CD14-positive monocyte (primary cell): ENCODE results near the gene DCDC2B. TPM values are rescaled to one million over a fixed set of nuclear protein-coding genes. Genes with fewer than 3 reads are reported as not detected.

Experiments used
- DNase-seq, 3 donors: peaks; one replicate each; pipeline ENCODE4 v3.0.0-alpha.2; 2011 to 2022
- H2AFZ ChIP-seq: 2 replicates; pipeline ENCODE4 v1.6.0; 2012; ENCODE audit warnings: mild to moderate bottlenecking, low read depth, low read length, inconsistent platforms; ENCODE audit not compliant: insufficient read depth, poor library complexity, severe bottlenecking
- H3K27ac ChIP-seq, 2 donors: 1 replicate in 1 of 2; 2 replicates in 1 of 2; pipeline ENCODE4 v1.5.1; 2012 to 2013; ENCODE audit warnings: low read length in 2 of 2, control low read depth in 1 of 2, inconsistent platforms in 1 of 2, low read depth in 1 of 2, mild to moderate bottlenecking in 1 of 2
- H3K27me3 ChIP-seq, 2 donors: one replicate each; pipeline versions ENCODE4 v1.6.0 to v1.6.1; 2011 to 2013; ENCODE audit warnings: low read length in 2 of 2; ENCODE audit not compliant: control insufficient read depth in 2 of 2, insufficient read depth in 2 of 2
- H3K36me3 ChIP-seq, 2 donors: replicated peaks in 1 of 2; 1 replicate in 1 of 2; 2 replicates in 1 of 2; pipeline versions ENCODE4 v1.5.1 to v1.6.1; 2012 to 2013; ENCODE audit warnings: low read length in 2 of 2, control low read depth in 1 of 2, inconsistent platforms in 1 of 2, mild to moderate bottlenecking in 1 of 2; ENCODE audit not compliant: insufficient read depth in 2 of 2, control insufficient read depth in 1 of 2
- H3K4me1 ChIP-seq, 2 donors: 1 replicate in 1 of 2; 2 replicates in 1 of 2; pipeline versions ENCODE4 v1.5.1 to v1.6.1; 2012 to 2013; ENCODE audit warnings: low read length in 2 of 2, control low read depth in 1 of 2, inconsistent platforms in 1 of 2, mild to moderate bottlenecking in 1 of 2, moderate library complexity in 1 of 2; ENCODE audit not compliant: insufficient read depth in 2 of 2, control insufficient read depth in 1 of 2
- H3K4me2 ChIP-seq: replicated peaks from 2 replicates; pipeline ENCODE3; 2012; ENCODE audit warnings: low read length, moderate library complexity, mild to moderate bottlenecking; ENCODE audit not compliant: poor library complexity, severe bottlenecking; ENCODE audit errors: extremely low read depth
- H3K4me3 ChIP-seq, 3 experiments: fragments of 200-600 bp in 1 of 3; sonication (generic) in 1 of 3; replicated peaks in 1 of 3; 1 replicate in 2 of 3; 2 replicates in 1 of 3; pipeline ENCODE4 v1.5.1; 2011 to 2013; ENCODE audit warnings: low read length in 3 of 3, mild to moderate bottlenecking in 3 of 3, control low read depth in 2 of 3, low read depth in 2 of 3, inconsistent platforms in 1 of 3, moderate library complexity in 1 of 3
- H3K79me2 ChIP-seq: 2 replicates; pipeline ENCODE4 v1.6.0; 2012; ENCODE audit warnings: mild to moderate bottlenecking, control low read depth, inconsistent platforms, low read length, moderate library complexity; ENCODE audit not compliant: insufficient read depth
- H3K9ac ChIP-seq: 2 replicates; pipeline ENCODE4 v1.6.0; 2017; ENCODE audit warnings: low read length, mild to moderate bottlenecking; ENCODE audit not compliant: insufficient read depth, poor library complexity, severe bottlenecking
- H3K9me3 ChIP-seq, 2 donors: replicated peaks in 1 of 2; 1 replicate in 1 of 2; 2 replicates in 1 of 2; pipeline versions ENCODE4 v1.5.1 to v1.6.1; 2012 to 2013; ENCODE audit warnings: low read length in 2 of 2, control low read depth in 1 of 2; ENCODE audit not compliant: control insufficient read depth in 1 of 2, insufficient read depth in 1 of 2
- H4K20me1 ChIP-seq: 2 replicates; pipeline ENCODE4 v1.6.0; 2012; ENCODE audit warnings: mild to moderate bottlenecking, low read length, control low read depth, moderate library complexity; ENCODE audit not compliant: insufficient read depth
- H3K27ac Mint-ChIP-seq, 7 donors: one replicate each; pipeline ENCODE4 v1.8.0; 2020; ENCODE audit warnings: mild to moderate bottlenecking in 7 of 7, mixed read lengths in 7 of 7, moderate library complexity in 6 of 7, inconsistent platforms in 2 of 7
- H3K27me3 Mint-ChIP-seq, 3 donors: one replicate each; pipeline ENCODE4 v1.8.0; 2021 to 2022; ENCODE audit warnings: low read depth in 3 of 3, mild to moderate bottlenecking in 3 of 3, mixed read lengths in 3 of 3, moderate library complexity in 3 of 3, inconsistent platforms in 1 of 3
- H3K36me3 Mint-ChIP-seq, 2 donors: one replicate each; pipeline ENCODE4 v1.8.0; 2020; ENCODE audit warnings: mixed read lengths in 2 of 2, inconsistent platforms in 1 of 2, mild to moderate bottlenecking in 1 of 2
- H3K4me1 Mint-ChIP-seq: one replicate; pipeline ENCODE4 v1.8.0; 2020; ENCODE audit warnings: mild to moderate bottlenecking, mixed read lengths
- H3K4me3 Mint-ChIP-seq, 2 donors: one replicate each; pipeline ENCODE4 v1.8.0; 2020; ENCODE audit warnings: mild to moderate bottlenecking in 2 of 2, mixed read lengths in 2 of 2, moderate library complexity in 1 of 2
- H3K9me3 Mint-ChIP-seq, 7 donors: one replicate each; pipeline ENCODE4 v1.8.0; 2020 to 2022; ENCODE audit warnings: mixed read lengths in 7 of 7, mild to moderate bottlenecking in 6 of 7, moderate library complexity in 6 of 7, inconsistent platforms in 2 of 7
- WGBS: methylation state at CpG from one replicate; pipeline ENCODE4 v1.1.5; 2013; ENCODE audit warnings: missing lambda C conversion rate; ENCODE audit not compliant: insufficient coverage; 5-methylcytosine and 5-hydroxymethylcytosine counted together
- intact Hi-C, 2 donors: fragments of 100-400 bp; cut with micrococcal nuclease; formaldehyde crosslinking; loops; one replicate each; pipeline versions ENCODE4 v1.15.0 to v1.15.1; 2023
- polyA plus RNA-seq, 3 donors: library from polyadenylated mRNA; depleted of rRNA in 1 of 3; unstranded in 2 of 3; stranded (reverse) in 1 of 3; fragments of 300-500 nt in 2 of 3; fragments of >200 nt in 1 of 3; fragmentation: Illumina TruSeq in 2 of 3; gene quantifications; 1 replicate in 2 of 3; 2 replicates in 1 of 3; pipeline ENCODE4 v1.2.3, GENCODE V29; 2012 to 2021
- TF ChIP-seq, protein P1 (sequence below): fragments of 200-600 bp; IDR thresholded peaks from one replicate; pipeline ENCODE4 v1.8.0; 2022; ENCODE audit warnings: antibody characterized with exemption, mild to moderate bottlenecking

DCDC2B gene
- polyA plus RNA-seq, 3 donors, result not detected

DNA sequence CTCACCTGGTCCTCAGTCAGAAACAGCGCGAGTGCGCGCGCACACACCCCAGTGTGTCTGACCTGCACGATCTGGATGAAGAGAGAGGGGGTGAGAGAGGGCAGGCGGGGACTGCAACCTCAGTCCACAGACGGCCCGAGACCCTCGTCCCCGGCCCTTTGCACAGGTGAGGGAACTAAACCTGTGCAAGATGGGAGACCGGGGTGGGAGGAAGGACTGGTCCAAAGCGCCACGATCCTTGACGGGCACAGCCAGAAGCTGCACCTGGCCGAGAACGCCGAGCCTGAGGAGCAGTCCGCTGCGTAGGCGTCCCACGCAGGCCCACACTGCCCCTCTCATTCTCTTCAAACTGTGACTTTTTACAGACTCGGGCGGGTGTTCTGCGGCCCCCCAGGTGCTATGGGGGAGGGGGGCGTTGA is 3.9 kb upstream of the DCDC2B start:
- no peaks in the 10 kb centered on the region for H3K27me3 ChIP-seq
- Mint-ChIP-seq H3K36me3 (no peaks in the 10 kb centered on the region), H3K27ac (peak overlapping the region in 4 of 7 donors; percentile 15 to 90 (median 72))

DNA sequence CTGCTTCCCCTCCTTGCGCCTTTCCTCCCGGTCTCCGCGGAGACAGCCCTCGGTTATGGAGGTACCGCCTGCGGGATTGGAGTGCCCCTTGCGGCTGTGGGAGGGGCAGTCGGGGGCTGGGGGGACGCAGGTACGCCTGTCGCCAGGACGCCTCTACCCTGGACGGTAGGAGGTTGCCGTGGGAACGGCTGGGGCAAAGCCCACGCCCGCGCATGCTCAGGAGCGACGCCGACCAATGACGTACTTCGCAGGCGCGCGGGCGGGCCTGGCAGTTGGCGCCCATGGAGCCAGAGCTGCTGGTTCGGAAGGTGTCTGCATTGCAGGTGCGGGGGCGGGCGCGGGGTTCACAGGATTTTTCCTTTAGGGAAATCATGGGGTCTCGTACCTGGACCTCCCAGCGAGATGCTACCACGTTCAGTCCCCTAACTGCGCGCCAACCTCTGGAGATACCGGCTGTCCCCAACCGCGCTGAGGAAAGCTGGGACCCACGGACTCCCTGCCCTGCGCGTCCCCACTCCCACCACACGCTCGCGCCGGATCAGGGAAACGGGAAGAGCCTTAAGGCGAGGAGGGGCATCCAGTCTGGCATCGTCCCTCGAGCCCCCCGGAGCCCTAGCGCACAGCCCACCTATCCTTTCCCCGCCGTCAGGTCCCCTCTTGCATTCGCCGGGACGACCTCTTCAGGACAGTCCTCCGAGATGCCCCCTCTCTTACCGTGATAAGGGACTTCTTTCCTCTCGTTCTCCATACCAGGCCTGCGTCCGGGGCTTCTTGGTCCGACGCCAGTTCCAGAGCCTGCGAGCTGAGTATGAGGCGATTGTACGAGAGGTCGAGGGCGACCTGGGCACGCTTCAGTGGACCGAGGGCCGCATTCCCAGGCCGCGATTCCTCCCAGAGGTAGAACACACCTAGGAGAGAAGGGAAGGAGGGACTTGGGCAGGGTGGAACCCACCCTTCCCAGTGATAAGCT is 3.2 kb upstream of the DCDC2B start, which contains the start of gene IQCC:
TSS of gene IQCC (plus strand) at position 271 of the 970 bp plus-strand sequence. CDS start at position 282, 11 bp downstream.
- TF ChIP-seq, protein P1, sequence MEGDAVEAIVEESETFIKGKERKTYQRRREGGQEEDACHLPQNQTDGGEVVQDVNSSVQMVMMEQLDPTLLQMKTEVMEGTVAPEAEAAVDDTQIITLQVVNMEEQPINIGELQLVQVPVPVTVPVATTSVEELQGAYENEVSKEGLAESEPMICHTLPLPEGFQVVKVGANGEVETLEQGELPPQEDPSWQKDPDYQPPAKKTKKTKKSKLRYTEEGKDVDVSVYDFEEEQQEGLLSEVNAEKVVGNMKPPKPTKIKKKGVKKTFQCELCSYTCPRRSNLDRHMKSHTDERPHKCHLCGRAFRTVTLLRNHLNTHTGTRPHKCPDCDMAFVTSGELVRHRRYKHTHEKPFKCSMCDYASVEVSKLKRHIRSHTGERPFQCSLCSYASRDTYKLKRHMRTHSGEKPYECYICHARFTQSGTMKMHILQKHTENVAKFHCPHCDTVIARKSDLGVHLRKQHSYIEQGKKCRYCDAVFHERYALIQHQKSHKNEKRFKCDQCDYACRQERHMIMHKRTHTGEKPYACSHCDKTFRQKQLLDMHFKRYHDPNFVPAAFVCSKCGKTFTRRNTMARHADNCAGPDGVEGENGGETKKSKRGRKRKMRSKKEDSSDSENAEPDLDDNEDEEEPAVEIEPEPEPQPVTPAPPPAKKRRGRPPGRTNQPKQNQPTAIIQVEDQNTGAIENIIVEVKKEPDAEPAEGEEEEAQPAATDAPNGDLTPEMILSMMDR, result no peak
- Histone ChIP-seq H3K9me3 (no peaks in the 10 kb centered on the region), H3K79me2 (no peaks in the 10 kb centered on the region), H3K4me2 (peak within 1 kb of the TSS; percentile 94), H2AFZ (peak within 1 kb of the TSS; percentile 92), H3K4me3 (peak within 1 kb of the TSS; percentile 44 to 84 (median 68)), H4K20me1 (no peaks in the 10 kb centered on the region), H3K9ac (peak within 1 kb of the TSS; percentile 70), H3K27ac (peak within 1 kb of the TSS in 1 of 2 donors; percentile 54), H3K36me3 (no peaks in the 10 kb centered on the region), H3K4me1 (peaks cover 28% of the 10 kb centered on the region in 2 donors), H3K27me3 (no peaks in the 10 kb centered on the region)
- Mint-ChIP-seq H3K4me1 (peaks cover 31% of the 10 kb centered on the region), H3K27ac (peak within 1 kb of the TSS; percentile 37 to 90 (median 77)), H3K36me3 (no peaks in the 10 kb centered on the region), H3K4me3 (peak within 1 kb of the TSS; percentile 84 to 90), H3K27me3 (peaks cover 3 to 7% (median 6%) of the 10 kb centered on the region in 3 donors), H3K9me3 (peaks cover 0 to 1% (median 0%) of the 10 kb centered on the region in 7 donors)
- DNase-seq, result peak; percentile 70 to 82 (median 81)
- intact Hi-C loops, result no loop called here
- under 1% methylated on average over 67 of the region's 77 CpGs for WGBS

More for the DNA sequence above, 3.9 kb upstream of the DCDC2B start:
- H3K4me1 Mint-ChIP-seq, result peaks cover 38% of the 10 kb centered on the region
- TF ChIP-seq, protein P1, result no peak
- peak overlapping the region; percentile 44 to 84 (median 68) for H3K4me3 ChIP-seq
- H4K20me1 ChIP-seq, result no peaks in the 10 kb centered on the region
- H2AFZ ChIP-seq, result peak overlapping the region; percentile 92
- H3K9ac ChIP-seq, result peak overlapping the region; percentile 70
- peaks cover 3 to 7% (median 6%) of the 10 kb centered on the region in 3 donors for H3K27me3 Mint-ChIP-seq
- no peaks in the 10 kb centered on the region for H3K79me2 ChIP-seq
- no peaks in the 10 kb centered on the region for H3K9me3 ChIP-seq
- peaks cover 34 to 35% of the 10 kb centered on the region in 2 donors for H3K4me1 ChIP-seq
- H3K36me3 ChIP-seq, result no peaks in the 10 kb centered on the region
- peaks cover 0 to 1% (median 0%) of the 10 kb centered on the region in 7 donors for H3K9me3 Mint-ChIP-seq
- peak overlapping the region; percentile 94 for H3K4me2 ChIP-seq
- peak overlapping the region; percentile 84 to 90 for H3K4me3 Mint-ChIP-seq
- intact Hi-C loops, result no loop called here
- peak overlapping the region in 1 of 2 donors; percentile 54 for H3K27ac ChIP-seq
- no peak for DNase-seq
- whole genome bisulfite sequencing, result 91% methylated on average over 10 of the region's 26 CpGs
